MM.1S (cell line): ENCODE results near the gene CHCHD3.

ENCODE experiments used
- DNase-seq: peaks from one replicate; pipeline ENCODE4 v3.0.0-alpha.2; 2015
- H2AFZ ChIP-seq: fragments of 300-600 bp; sonication (generic); 2 replicates; pipeline ENCODE4 v1.6.0; 2016; ENCODE audit warnings: antibody characterized with exemption, low read length
- H3F3A ChIP-seq: fragments of 300-600 bp; sonication (generic); 2 replicates; pipeline ENCODE4 v1.6.1; 2016; ENCODE audit warnings: mild to moderate bottlenecking, antibody characterized with exemption, low read length, moderate library complexity, mixed read lengths; ENCODE audit not compliant: insufficient read depth
- H3K27ac ChIP-seq: fragments of 300-600 bp; sonication (generic); 2 replicates; pipeline ENCODE4 v1.5.1; 2016; ENCODE audit warnings: mild to moderate bottlenecking, low read length
- H3K27me3 ChIP-seq: fragments of 300-600 bp; sonication (generic); replicated peaks from 2 replicates; pipeline ENCODE4 v1.6.0; 2016; ENCODE audit warnings: low read length; ENCODE audit not compliant: insufficient read depth
- H3K36me3 ChIP-seq: fragments of 300-600 bp; sonication (generic); replicated peaks from 2 replicates; pipeline ENCODE4 v1.6.1; 2016; ENCODE audit warnings: mild to moderate bottlenecking, low read length, mixed read lengths; ENCODE audit not compliant: insufficient read depth
- H3K4me1 ChIP-seq: fragments of 300-600 bp; sonication (generic); 2 replicates; pipeline ENCODE4 v1.6.1; 2016; ENCODE audit warnings: low read length, mixed read lengths
- H3K4me2 ChIP-seq: fragments of 300-600 bp; sonication (generic); 2 replicates; pipeline ENCODE4 v1.6.0; 2016; ENCODE audit warnings: low read depth, low read length
- H3K4me3 ChIP-seq: fragments of 300-600 bp; sonication (generic); 2 replicates; pipeline ENCODE4 v1.5.1; 2016; ENCODE audit warnings: low read length, mixed read lengths
- H3K79me2 ChIP-seq: fragments of 300-600 bp; sonication (generic); 2 replicates; pipeline ENCODE4 v1.6.1; 2016; ENCODE audit warnings: mixed run types, low read length, mixed read lengths
- H3K9ac ChIP-seq: fragments of 300-600 bp; sonication (generic); 2 replicates; pipeline ENCODE4 v1.6.1; 2016; ENCODE audit warnings: low read length, mixed read lengths
- H3K9me2 ChIP-seq: fragments of 300-600 bp; sonication (generic); replicated peaks from 2 replicates; pipeline ENCODE4 v1.6.1; 2016; ENCODE audit warnings: mild to moderate bottlenecking, low read length, mixed read lengths; ENCODE audit not compliant: insufficient read depth
- H3K9me3 ChIP-seq: fragments of 300-600 bp; sonication (generic); replicated peaks from 2 replicates; pipeline ENCODE4 v1.6.1; 2016; ENCODE audit warnings: mild to moderate bottlenecking, low read length, mixed read lengths; ENCODE audit not compliant: insufficient read depth
- H4K20me1 ChIP-seq: fragments of 300-600 bp; sonication (generic); 2 replicates; pipeline ENCODE4 v1.6.1; 2016; ENCODE audit warnings: mild to moderate bottlenecking, low read length, moderate library complexity, mixed read lengths; ENCODE audit not compliant: insufficient read depth
- EZH2 ChIP-seq: fragments of 300-600 bp; sonication (generic); optimal IDR thresholded peaks from 2 replicates; pipeline ENCODE3; 2017; ENCODE audit warnings: low read depth, mild to moderate bottlenecking, antibody characterized with exemption, low read length, mixed read lengths
- EZH2phosphoT487 ChIP-seq: fragments of 300-600 bp; sonication (generic); IDR thresholded peaks from 2 replicates; pipeline ENCODE4 v1.6.1; 2018; ENCODE audit warnings: antibody characterized with exemption, low read length
- TF ChIP-seq, protein P1 (sequence below): fragments of 300-600 bp; sonication (generic); IDR thresholded peaks from 2 replicates; pipeline ENCODE4 v1.5.1; 2016; ENCODE audit warnings: antibody characterized with exemption, low read length, mixed read lengths

Gene CHCHD3

DNA sequence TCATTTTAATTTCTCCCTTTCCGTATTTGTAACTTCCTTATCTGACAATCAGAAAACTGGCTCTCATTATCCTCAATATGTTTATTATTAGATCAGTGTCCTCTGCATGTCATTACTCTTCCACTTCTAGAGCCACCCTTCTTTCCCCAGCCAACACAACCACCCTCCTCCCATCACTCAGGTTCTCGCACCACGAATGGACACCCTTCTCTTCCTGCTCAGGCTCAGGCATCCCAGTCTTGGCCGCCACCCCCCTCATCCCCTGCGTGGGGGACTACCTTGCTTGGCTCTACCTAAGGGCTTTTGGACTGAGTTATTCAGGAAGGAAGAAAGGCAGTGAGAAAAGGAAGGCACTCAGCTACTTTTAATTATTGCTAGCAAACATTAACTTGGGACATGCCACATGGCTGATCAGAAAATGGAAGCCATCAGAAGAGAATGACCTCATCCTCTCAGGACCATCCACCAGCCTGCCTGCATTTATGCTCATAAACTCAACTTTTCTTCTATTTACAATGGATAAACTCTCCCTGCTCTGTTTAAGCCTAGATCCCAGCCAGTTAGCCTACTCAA, 305.8 kb downstream of the CHCHD3 start:
- H3K9ac ChIP-seq = no peak overlapping the region
- no peaks in the 10 kb centered on the region for H3K79me2 ChIP-seq
- H2AFZ ChIP-seq = no peak overlapping the region
- H3K36me3 ChIP-seq = no peaks in the 10 kb centered on the region
- no peaks in the 10 kb centered on the region for H3K9me2 ChIP-seq
- H3K4me1 ChIP-seq = no peaks in the 10 kb centered on the region
- no peak for DNase-seq
- no peaks in the 10 kb centered on the region for H3K27me3 ChIP-seq
- H3K27ac ChIP-seq = no peak overlapping the region
- TF ChIP-seq EZH2 = no peak
- no peak for TF ChIP-seq EZH2phosphoT487
- TF ChIP-seq, protein P1, sequence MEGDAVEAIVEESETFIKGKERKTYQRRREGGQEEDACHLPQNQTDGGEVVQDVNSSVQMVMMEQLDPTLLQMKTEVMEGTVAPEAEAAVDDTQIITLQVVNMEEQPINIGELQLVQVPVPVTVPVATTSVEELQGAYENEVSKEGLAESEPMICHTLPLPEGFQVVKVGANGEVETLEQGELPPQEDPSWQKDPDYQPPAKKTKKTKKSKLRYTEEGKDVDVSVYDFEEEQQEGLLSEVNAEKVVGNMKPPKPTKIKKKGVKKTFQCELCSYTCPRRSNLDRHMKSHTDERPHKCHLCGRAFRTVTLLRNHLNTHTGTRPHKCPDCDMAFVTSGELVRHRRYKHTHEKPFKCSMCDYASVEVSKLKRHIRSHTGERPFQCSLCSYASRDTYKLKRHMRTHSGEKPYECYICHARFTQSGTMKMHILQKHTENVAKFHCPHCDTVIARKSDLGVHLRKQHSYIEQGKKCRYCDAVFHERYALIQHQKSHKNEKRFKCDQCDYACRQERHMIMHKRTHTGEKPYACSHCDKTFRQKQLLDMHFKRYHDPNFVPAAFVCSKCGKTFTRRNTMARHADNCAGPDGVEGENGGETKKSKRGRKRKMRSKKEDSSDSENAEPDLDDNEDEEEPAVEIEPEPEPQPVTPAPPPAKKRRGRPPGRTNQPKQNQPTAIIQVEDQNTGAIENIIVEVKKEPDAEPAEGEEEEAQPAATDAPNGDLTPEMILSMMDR = no peak
- no peaks in the 10 kb centered on the region for H4K20me1 ChIP-seq
- no peak overlapping the region for H3K4me3 ChIP-seq
- no peak overlapping the region for H3K4me2 ChIP-seq
- H3K9me3 ChIP-seq = no peaks in the 10 kb centered on the region
- H3F3A ChIP-seq = no peaks in the 10 kb centered on the region

DNA sequence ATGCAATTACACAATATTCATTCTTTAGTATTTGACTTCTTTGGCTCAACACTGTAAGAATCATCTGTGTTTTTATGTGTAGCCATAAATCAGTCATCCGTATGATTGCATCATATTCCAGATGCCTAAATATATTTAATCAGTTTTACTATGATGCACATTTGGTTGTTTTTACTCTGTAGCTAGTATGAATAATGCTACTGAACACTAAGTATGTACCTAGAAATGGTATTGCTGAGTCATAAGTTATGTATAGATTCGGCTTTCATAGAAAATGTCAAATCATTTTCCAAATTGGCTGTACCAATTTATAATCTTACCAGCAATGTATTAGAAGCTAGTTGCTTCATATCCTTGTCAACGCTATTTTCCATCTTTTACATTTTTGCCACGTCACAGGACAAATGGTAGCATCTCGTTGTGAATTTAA, 308.3 kb downstream of the CHCHD3 start:
- Histone ChIP-seq H3K4me2 (no peak overlapping the region), H2AFZ (no peak overlapping the region), H3K27me3 (no peaks in the 10 kb centered on the region), H3K79me2 (no peaks in the 10 kb centered on the region), H3K27ac (no peak overlapping the region), H3K9me2 (no peaks in the 10 kb centered on the region), H3K9me3 (no peaks in the 10 kb centered on the region), H3K9ac (no peak overlapping the region), H3K4me1 (no peaks in the 10 kb centered on the region), H3K4me3 (no peak overlapping the region), H3K36me3 (no peaks in the 10 kb centered on the region), H4K20me1 (no peaks in the 10 kb centered on the region), H3F3A (no peaks in the 10 kb centered on the region)
- no peak for DNase-seq
- TF ChIP-seq EZH2 = no peak
- no peak for TF ChIP-seq EZH2phosphoT487
- TF ChIP-seq, protein P1 = no peak

GRCh38 chr7:132771301-132771730, 310.6 kb downstream of the CHCHD3 start:
- Histone ChIP-seq H4K20me1 (no peaks in the 10 kb centered on the region), H3K36me3 (no peaks in the 10 kb centered on the region), H3K9ac (no peak overlapping the region), H3K4me1 (no peaks in the 10 kb centered on the region), H3K9me3 (no peaks in the 10 kb centered on the region), H3K79me2 (no peaks in the 10 kb centered on the region), H3K27me3 (no peaks in the 10 kb centered on the region), H3K4me2 (no peak overlapping the region), H3K4me3 (no peak overlapping the region), H3K9me2 (no peaks in the 10 kb centered on the region), H3K27ac (no peak overlapping the region), H2AFZ (no peak overlapping the region), H3F3A (no peaks in the 10 kb centered on the region)
- DNase-seq = no peak
- TF ChIP-seq, protein P1 = no peak
- TF ChIP-seq EZH2 (no peak), EZH2phosphoT487 (no peak)
